SK-N-MC (cell line): ENCODE measurements around the gene SH3BP1.

Experiments
- EZH2 ChIP-seq: fragments of 200-600 bp; sonication (generic); IDR thresholded peaks from one replicate; pipeline ENCODE4 v1.6.1; 2017; ENCODE audit warnings: antibody characterized with exemption
- POLR2AphosphoS5 ChIP-seq: IDR thresholded peaks from 2 replicates; pipeline ENCODE4 v1.6.1; 2012; ENCODE audit warnings: mild to moderate bottlenecking, low read depth, low read length, borderline replicate concordance

DNA sequence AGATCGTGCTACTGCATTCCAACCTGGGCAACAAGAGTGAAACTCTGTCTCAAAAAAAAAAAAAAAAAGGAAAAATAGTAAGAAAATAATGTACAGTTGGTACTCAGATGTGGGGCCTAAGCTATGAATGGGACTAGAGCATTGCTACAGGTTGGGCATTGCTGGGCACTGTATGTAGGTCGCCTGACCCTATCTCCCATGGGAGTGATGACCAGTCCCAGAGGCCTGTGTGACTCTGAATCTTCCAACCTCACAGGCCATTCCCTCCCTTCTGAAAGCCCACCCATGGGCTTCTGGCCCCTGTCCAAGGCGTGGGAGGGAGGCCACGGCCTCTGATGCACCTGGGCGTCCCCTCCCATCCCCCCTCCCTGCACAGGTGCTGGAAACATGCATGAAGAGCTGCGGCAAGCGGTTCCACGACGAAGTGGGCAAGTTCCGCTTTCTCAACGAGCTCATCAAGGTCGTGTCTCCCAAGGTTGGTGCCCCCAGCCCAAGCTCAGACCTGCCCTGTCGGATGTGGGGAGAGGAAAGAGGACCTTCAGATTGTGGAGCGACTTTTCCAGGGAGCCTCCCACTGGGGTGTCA, 21.3 kb upstream of the SH3BP1 start:
- TF ChIP-seq POLR2AphosphoS5 (no peak), EZH2 (no peak)
